GM19468 (cell line): ENCODE data around the gene ELOF1.

Experiments used
- ATAC-seq: cut with Tn5 transposase; IDR thresholded peaks from one replicate; pipeline ENCODE4 v1.9.1; 2021; ENCODE audit warnings: mild to moderate bottlenecking, moderate library complexity, moderate number of reproducible peaks; ENCODE audit not compliant: unreplicated experiment; ENCODE audit errors: extremely low read depth

The ELOF1 gene

GRCh38 chr19:11538232-11539036 is 20.6 kb downstream of the ELOF1 start, which contains the start of gene CNN1:
Gene CNN1, plus strand, starts transcription at chr19:11538851. Its CDS starts 77 bp downstream, at chr19:11538928.
- no peak for ATAC-seq

- no peak for ATAC-seq
Measured at GRCh38 chr19:11535792-11536595, 23.0 kb downstream of the ELOF1 start.

DNA sequence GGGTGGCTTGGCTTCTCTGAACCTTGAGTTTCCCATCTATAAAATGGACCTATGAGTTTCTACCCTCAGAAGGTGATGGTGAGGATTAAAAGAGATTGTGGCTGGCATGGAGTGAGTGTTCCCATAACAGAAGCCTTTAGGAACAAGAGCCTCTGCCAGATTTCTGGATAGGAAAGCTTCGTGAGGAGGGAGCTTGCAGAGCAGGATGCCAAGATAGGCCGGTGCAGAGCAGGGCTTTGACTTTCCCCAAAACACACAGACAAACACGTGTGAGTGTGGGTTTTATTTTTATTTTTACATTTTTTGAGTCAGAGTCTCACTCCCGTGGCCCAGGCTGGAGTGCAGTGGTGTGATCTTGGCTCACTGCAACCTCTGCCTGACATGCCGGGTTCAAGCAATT is 24.1 kb downstream of the ELOF1 start:
- no peak for ATAC-seq

GRCh38 chr19:11534538-11534937 is 24.5 kb downstream of the ELOF1 start:
- ATAC-seq, result no peak

GRCh38 chr19:11530432-11530831 is 28.6 kb downstream of the ELOF1 start:
- no peak for ATAC-seq

GRCh38 chr19:11528551-11529341 is 30.3 kb downstream of the ELOF1 start, which contains the start of gene ECSIT:
Gene ECSIT, minus strand, starts transcription at chr19:11529134. Its CDS starts 9,964 bp downstream, at chr19:11519170.
- peak; percentile 69 for ATAC-seq

- no peak for ATAC-seq
Measured at GRCh38 chr19:11519138-11519537, 39.9 kb downstream of the ELOF1 start.

- ATAC-seq, result no peak
Measured at GRCh38 chr19:11513946-11514345, 45.1 kb downstream of the ELOF1 start.

DNA sequence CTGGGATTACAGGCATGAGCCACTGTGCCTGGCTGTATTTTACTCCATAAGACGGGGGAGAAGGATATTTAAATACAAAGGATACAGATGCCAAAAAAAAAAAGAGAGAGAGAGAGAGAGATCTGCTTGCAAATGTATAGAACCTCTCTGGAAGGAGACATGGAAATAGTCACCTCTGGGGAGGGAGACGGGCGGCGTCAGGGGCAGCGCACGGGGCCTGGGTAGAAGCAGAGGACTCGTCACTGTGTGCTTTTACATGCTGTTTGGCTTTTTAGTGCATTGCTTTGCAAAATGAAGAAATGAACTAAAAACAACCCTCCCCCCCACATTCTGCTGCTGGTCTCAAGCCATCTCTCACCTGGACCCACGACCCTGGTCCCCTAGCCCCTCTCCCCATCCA is 48.6 kb downstream of the ELOF1 start:
- ATAC-seq, result no peak

GRCh38 chr19:11507370-11508078 is 51.5 kb downstream of the ELOF1 start:
- no peak for ATAC-seq

- ATAC-seq, result no peak
Measured at GRCh38 chr19:11506967-11507366, 52.1 kb downstream of the ELOF1 start.

GRCh38 chr19:11506101-11506555 is 52.9 kb downstream of the ELOF1 start:
- ATAC-seq, result peak; percentile 5

DNA sequence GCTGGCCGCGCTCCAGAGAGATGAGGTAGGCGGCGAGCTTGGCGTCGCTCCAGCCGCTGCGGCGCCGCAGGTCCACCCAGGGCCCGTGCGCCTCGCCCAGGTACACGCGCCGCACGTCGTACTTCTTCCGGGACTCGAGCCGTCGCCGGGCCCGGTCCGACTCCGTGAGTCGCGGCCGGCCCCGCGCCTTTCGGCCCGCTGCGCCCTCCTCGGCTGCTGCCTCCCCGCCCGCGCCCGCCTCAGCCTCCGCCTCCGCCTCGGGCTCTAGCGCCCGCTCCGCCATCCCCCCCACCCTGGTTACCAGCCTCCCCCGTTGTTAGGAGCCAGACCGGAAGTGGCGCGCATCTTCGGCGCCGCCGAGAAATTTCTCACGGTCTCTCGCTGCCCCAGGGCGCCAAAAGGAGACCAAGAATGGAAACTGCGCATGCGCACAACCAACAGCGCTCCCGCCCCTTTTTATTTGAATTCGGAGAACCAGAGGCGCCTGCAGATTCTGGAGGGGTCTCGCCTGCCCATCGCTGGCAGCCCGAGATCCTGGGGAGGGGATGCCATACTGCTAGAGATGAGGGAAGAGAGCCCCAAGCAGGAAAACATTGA is 53.4 kb downstream of the ELOF1 start, which contains the start of gene ZNF653:
Gene ZNF653 (minus strand): TSS at position 336 of the 597 bp plus-strand sequence. CDS start 53 bp downstream, at position 283.
- peak; percentile 13 for ATAC-seq

DNA sequence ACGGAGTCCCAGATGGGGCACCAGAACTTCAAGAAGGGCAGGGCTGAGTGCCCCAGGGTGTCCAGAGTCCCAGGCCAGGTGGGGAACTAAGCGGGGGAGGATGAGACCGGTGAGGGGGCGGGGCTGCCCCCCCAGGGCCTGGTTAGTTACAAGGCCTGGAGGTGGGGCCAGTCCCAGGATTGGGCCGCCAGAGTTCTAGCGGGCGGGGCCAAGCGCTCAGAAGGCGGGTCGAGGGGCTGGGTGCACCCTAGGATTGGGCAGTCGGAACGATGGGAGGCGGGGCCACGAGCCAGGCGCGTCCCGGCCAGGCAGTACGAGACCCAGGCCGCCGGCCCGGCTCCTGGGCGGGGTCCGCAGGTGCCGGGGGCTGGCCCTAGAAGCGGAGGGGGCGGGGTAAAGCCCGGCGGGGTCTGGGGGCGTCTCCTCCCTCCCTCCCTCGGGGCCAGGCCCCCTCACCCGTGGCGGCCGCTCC is 54.0 kb downstream of the ELOF1 start:
- ATAC-seq, result peak; percentile 87

DNA sequence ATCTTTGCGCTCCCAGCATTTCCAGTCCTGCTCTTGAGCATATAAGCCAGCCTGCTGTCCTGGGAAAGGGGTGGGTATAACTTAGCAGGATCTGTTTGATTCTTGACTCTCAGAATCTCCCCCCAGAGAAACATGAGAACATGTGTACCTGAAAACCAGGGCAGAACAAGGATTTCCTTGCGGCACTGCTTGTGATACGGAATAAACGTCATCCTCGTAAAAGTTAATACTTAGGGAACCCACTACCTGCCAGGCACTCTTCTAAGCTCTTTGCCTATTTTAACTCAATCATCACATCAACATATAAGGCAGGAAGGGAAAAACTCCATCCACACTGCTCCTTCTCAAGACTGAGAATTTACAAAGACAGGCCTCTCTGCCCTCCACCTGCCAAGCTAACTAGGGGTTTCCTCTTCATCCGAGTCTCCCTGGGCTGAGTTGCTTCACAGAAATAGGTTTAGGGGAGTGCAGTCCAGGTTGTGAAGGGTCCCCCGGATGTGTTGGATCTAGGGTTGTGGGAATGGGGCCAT is 54.5 kb downstream of the ELOF1 start:
- no peak for ATAC-seq
